HEK293 (cell line): Measurements from ENCODE around the gene C2orf76.

Source experiments
- TRIM28 ChIP-seq: IDR thresholded peaks from 2 replicates; pipeline ENCODE4 v1.6.1; 2011; ENCODE audit warnings: low read length, control low read depth, borderline replicate concordance
- ZBTB49 ChIP-seq: fragments of 450-650 bp; formaldehyde crosslinking; IDR thresholded peaks from 2 replicates; pipeline ENCODE4 v1.5.1; 2016; ENCODE audit warnings: missing biosample characterization, missing genetic modification characterization, low read depth
- ZNF10 ChIP-seq: fragments of 450-650 bp; formaldehyde crosslinking; IDR thresholded peaks from 2 replicates; pipeline ENCODE4 v1.5.1; 2017; ENCODE audit warnings: missing biosample characterization, missing genetic modification characterization
- ZNF280D ChIP-seq: fragments of 450-650 bp; formaldehyde crosslinking; IDR thresholded peaks from 2 replicates; pipeline ENCODE4 v1.5.1; 2016; ENCODE audit warnings: missing biosample characterization, missing genetic modification characterization
- ZNF426 ChIP-seq: fragments of 450-650 bp; formaldehyde crosslinking; IDR thresholded peaks from 2 replicates; pipeline ENCODE4 v1.5.1; 2017; ENCODE audit warnings: missing biosample characterization, missing genetic modification characterization, mild to moderate bottlenecking, inconsistent platforms, moderate library complexity
- ZNF571 ChIP-seq: fragments of 450-650 bp; formaldehyde crosslinking; IDR thresholded peaks from 2 replicates; pipeline ENCODE4 v1.5.0; 2017; ENCODE audit warnings: missing biosample characterization, missing genetic modification characterization
- ZNF785 ChIP-seq: fragments of 450-650 bp; formaldehyde crosslinking; IDR thresholded peaks from 2 replicates; pipeline ENCODE4 v1.5.1; 2016; ENCODE audit warnings: missing biosample characterization, missing genetic modification characterization
- TF ChIP-seq, protein P1 (sequence below): fragments of 450-650 bp; formaldehyde crosslinking; IDR thresholded peaks from 2 replicates; pipeline ENCODE4 v1.5.1; 2016; ENCODE audit warnings: missing biosample characterization, missing genetic modification characterization
- TF ChIP-seq, protein P2 (sequence below): fragments of 450-650 bp; formaldehyde crosslinking; IDR thresholded peaks from 2 replicates; pipeline ENCODE4 v1.5.1; 2017; ENCODE audit warnings: missing biosample characterization, missing genetic modification characterization

DNA sequence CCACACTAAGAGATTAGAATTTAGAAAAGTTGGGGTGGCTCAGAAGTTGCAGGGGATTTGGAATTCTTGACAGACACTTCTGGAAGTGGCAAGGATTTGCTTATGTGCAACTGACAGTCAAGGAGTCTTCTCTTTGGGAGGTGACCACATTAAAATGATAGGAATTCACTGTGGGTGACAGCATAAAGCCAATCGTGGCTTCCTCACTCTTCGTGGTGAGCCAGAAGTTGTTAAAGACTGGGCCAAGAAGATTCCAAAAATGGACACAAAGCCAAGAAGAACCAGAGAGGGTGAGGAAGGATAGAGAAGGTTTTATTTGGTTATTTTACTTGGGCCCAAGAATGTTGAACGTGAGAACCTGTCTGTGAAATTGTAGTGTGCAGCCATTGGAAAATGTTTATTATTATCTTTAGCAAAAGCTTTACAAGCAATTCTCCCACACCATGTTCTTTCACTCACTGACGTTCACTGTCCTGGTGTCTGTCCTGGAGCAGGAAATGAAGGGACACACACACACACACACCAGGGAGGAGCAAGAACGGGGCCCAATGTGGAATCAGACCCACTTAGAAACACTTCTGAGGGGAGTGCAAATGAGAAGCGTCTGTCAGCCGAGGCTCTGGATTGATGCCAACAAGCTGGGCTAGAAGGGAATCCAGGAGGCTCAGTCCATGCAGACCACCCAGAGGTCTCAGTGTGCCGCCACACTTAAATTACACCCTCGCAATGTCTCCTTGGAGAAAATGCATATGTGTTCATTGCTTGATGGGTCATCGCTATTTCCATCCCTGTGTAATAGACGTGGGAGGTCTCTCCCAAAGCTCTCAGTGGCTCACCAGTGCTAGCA, 105.8 kb downstream of the C2orf76 start:
- TF ChIP-seq ZNF10 (tag by site-specific recombination), result no peak
- TF ChIP-seq, protein P1, sequence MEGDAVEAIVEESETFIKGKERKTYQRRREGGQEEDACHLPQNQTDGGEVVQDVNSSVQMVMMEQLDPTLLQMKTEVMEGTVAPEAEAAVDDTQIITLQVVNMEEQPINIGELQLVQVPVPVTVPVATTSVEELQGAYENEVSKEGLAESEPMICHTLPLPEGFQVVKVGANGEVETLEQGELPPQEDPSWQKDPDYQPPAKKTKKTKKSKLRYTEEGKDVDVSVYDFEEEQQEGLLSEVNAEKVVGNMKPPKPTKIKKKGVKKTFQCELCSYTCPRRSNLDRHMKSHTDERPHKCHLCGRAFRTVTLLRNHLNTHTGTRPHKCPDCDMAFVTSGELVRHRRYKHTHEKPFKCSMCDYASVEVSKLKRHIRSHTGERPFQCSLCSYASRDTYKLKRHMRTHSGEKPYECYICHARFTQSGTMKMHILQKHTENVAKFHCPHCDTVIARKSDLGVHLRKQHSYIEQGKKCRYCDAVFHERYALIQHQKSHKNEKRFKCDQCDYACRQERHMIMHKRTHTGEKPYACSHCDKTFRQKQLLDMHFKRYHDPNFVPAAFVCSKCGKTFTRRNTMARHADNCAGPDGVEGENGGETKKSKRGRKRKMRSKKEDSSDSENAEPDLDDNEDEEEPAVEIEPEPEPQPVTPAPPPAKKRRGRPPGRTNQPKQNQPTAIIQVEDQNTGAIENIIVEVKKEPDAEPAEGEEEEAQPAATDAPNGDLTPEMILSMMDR, result no peak
- TF ChIP-seq ZNF571 (tag by site-specific recombination), result no peak
- TF ChIP-seq ZNF280D (tag by site-specific recombination), result no peak
- no peak for TF ChIP-seq ZNF426
- no peak for TF ChIP-seq ZNF785 (tag by site-specific recombination)
- TF ChIP-seq, protein P2, sequence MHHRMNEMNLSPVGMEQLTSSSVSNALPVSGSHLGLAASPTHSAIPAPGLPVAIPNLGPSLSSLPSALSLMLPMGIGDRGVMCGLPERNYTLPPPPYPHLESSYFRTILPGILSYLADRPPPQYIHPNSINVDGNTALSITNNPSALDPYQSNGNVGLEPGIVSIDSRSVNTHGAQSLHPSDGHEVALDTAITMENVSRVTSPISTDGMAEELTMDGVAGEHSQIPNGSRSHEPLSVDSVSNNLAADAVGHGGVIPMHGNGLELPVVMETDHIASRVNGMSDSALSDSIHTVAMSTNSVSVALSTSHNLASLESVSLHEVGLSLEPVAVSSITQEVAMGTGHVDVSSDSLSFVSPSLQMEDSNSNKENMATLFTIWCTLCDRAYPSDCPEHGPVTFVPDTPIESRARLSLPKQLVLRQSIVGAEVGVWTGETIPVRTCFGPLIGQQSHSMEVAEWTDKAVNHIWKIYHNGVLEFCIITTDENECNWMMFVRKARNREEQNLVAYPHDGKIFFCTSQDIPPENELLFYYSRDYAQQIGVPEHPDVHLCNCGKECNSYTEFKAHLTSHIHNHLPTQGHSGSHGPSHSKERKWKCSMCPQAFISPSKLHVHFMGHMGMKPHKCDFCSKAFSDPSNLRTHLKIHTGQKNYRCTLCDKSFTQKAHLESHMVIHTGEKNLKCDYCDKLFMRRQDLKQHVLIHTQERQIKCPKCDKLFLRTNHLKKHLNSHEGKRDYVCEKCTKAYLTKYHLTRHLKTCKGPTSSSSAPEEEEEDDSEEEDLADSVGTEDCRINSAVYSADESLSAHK, result no peak
- no peak for TF ChIP-seq ZBTB49 (tag by site-specific recombination)
- TF ChIP-seq TRIM28, result no peak
